Measurements from ENCODE around the gene STAB2. TPM values are rescaled to one million over a fixed set of nuclear protein-coding genes. Genes with fewer than 3 reads are reported as not detected.

The STAB2 gene
- total and polyA plus RNA-seq, 2 of the 4 experiments (the other 2 are of a cell fraction): not detected

- Histone ChIP-seq H2BK5ac (ENCODE audit: low read depth, low read length, poor library complexity, severe bottlenecking) (no peak overlapping the region), H3K79me1 (ENCODE audit: low read depth in 1 of 2, low read length in 2 of 2) (no peaks in the 10 kb centered on the region), H3K9me1 (ENCODE audit: insufficient read depth, low read length) (no peaks in the 10 kb centered on the region), H4K20me1 (ENCODE audit: insufficient read depth, low read length) (no peaks in the 10 kb centered on the region), H3K9ac (ENCODE audit: low read depth, low read length) (no peak overlapping the region), H3K27ac (ENCODE audit: insufficient read depth, low read length) (no peak overlapping the region), H4K91ac (ENCODE audit: insufficient read depth, low read depth, low read length) (no peak overlapping the region), H3K4me3 (ENCODE audit: insufficient read depth, low read depth, low read length) (no peak overlapping the region), H2BK15ac (ENCODE audit: low read depth, low read length) (no peak overlapping the region), H3K9me3 (ENCODE audit: control insufficient read depth, insufficient read depth, low read length) (no peaks in the 10 kb centered on the region), H2AFZ (replicated peaks; ENCODE audit: low read length, poor library complexity) (no peak overlapping the region), H3K4me2 (ENCODE audit: low read depth, low read length) (no peak overlapping the region), H3K4me1 (ENCODE audit: control insufficient read depth, insufficient read depth, low read length) (no peaks in the 10 kb centered on the region), H4K8ac (ENCODE audit: low read depth in 2 of 2, low read length in 2 of 2) (no peak overlapping the region), H3K18ac (ENCODE audit: low read depth, low read length) (no peak overlapping the region), H2BK120ac (ENCODE audit: low read depth, low read length) (no peak overlapping the region), H3K56ac (ENCODE audit: extremely low read depth, insufficient read depth, low read length) (no peak overlapping the region), H2AK9ac (replicated peaks; ENCODE audit: low read depth, low read length, poor library complexity) (no peak overlapping the region), H3K27me3 (ENCODE audit: control insufficient read depth, insufficient read depth, low read length) (peaks cover 10% of the 10 kb centered on the region), H4K5ac (ENCODE audit: low read depth, low read length) (no peak overlapping the region), H3K14ac (replicated peaks; ENCODE audit: low read depth, low read length) (no peak overlapping the region), H3K4ac (ENCODE audit: low read depth, low read length) (no peak overlapping the region), H2BK20ac (ENCODE audit: low read depth, low read length) (no peak overlapping the region), H2AK5ac (ENCODE audit: low read depth, low read length) (no peak overlapping the region), H3K36me3 (ENCODE audit: control insufficient read depth, insufficient read depth, low read length) (no peaks in the 10 kb centered on the region), H3K23ac (ENCODE audit: low read depth, low read length) (no peak overlapping the region)
- POLR2A ChIA-PET (ENCODE audit: unreplicated experiment): no interaction called here
- BruUV-seq (replicated peaks): no TSS peak
- CTCF ChIA-PET: no interaction called here
- DNase-seq (no peak), ATAC-seq (ENCODE audit: low read depth) (no peak)
- intact Hi-C loops (cut with micrococcal nuclease): no loop called here
- dilution Hi-C loops (cut with HindIII; ENCODE audit: low sequenced_read_pairs, unreplicated experiment): no loop called here
- no CpG with 5 or more reads among the region's 1 CpG for WGBS, 2 experiments (ENCODE audit: extremely low coverage in 2 of 2, insufficient read length in 1 of 2)
- in situ Hi-C loops (cut with MboI; ENCODE audit: low sequenced_read_pairs): no loop called here
- no peak for TF ChIP-seq SMC3 (IDR thresholded peaks at IDR 0.05; ENCODE audit: low read depth, low read length)
- no peak for TF ChIP-seq FOS (IDR thresholded peaks at IDR 0.05; ENCODE audit: low read depth, low read length)
- TF ChIP-seq MXI1 (IDR thresholded peaks at IDR 0.05; ENCODE audit: borderline replicate concordance, low read depth, low read length): no peak
- TF ChIP-seq CEBPB (IDR thresholded peaks at IDR 0.05; ENCODE audit: low read depth, low read length): no peak
- TF ChIP-seq, protein P1, sequence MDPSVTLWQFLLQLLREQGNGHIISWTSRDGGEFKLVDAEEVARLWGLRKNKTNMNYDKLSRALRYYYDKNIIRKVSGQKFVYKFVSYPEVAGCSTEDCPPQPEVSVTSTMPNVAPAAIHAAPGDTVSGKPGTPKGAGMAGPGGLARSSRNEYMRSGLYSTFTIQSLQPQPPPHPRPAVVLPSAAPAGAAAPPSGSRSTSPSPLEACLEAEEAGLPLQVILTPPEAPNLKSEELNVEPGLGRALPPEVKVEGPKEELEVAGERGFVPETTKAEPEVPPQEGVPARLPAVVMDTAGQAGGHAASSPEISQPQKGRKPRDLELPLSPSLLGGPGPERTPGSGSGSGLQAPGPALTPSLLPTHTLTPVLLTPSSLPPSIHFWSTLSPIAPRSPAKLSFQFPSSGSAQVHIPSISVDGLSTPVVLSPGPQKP (IDR thresholded peaks at IDR 0.05; ENCODE audit: borderline replicate concordance, low read depth, low read length): no peak
- TF ChIP-seq, protein P2, sequence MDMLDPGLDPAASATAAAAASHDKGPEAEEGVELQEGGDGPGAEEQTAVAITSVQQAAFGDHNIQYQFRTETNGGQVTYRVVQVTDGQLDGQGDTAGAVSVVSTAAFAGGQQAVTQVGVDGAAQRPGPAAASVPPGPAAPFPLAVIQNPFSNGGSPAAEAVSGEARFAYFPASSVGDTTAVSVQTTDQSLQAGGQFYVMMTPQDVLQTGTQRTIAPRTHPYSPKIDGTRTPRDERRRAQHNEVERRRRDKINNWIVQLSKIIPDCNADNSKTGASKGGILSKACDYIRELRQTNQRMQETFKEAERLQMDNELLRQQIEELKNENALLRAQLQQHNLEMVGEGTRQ (IDR thresholded peaks at IDR 0.05; ENCODE audit: low read depth, low read length): no peak
- TF ChIP-seq RAD21 (IDR thresholded peaks at IDR 0.05; ENCODE audit: low read length): no peak
Measured at GRCh38 chr12:103710544-103710943, 123.5 kb downstream of the STAB2 start.
